ENCODE results near the gene SLC15A3. TPM values are rescaled to one million over a fixed set of nuclear protein-coding genes. Genes with fewer than 3 reads are reported as not detected.

Gene SLC15A3
- total RNA-seq, 1 donor from 2014 or later, result 10.4 TPM

DNA sequence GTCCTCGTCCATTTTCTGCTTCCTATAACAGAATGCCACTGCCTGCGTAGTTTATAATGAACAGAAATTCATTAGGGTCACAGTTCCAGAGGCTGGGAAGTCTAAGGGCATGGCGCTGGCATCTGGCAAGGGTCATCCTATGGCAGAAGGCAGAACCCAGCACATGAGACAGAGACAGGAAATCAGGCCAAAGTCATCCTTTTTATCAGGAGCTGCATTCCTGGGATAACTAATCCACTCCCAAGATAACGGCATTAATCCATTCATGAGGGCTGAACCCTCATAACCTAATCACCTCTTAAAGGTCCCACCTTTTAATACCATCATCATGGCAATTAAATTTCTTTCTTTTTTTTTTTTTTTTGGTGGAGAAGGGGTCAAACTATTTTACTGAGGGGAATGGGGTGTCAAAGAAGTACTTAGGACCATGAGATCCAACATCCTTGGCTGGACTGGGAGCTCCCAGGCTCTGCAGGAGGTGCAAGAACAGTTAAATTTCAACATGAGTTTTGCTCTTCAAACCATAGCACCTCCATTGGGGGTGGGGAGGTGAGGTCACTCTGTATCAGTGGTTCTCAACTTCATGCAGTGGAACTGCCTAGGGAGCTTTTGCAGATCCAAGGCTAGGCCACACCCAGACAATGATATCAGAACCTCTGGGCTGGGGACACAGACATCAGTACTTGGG, 33.6 kb downstream of the SLC15A3 start:
- Mint-ChIP-seq H3K27ac (ENCODE audit: unreplicated experiment) (no peak overlapping the region), H3K4me1 (peaks cover 37% of the 10 kb centered on the region), H3K4me3 (peak overlapping the region; percentile 9), H3K36me3 (ENCODE audit: low read depth) (peaks cover 16% of the 10 kb centered on the region), H3K9me3 (no peaks in the 10 kb centered on the region), H3K27me3 (ENCODE audit: low read depth) (no peaks in the 10 kb centered on the region)
- TF ChIP-seq, protein P1, sequence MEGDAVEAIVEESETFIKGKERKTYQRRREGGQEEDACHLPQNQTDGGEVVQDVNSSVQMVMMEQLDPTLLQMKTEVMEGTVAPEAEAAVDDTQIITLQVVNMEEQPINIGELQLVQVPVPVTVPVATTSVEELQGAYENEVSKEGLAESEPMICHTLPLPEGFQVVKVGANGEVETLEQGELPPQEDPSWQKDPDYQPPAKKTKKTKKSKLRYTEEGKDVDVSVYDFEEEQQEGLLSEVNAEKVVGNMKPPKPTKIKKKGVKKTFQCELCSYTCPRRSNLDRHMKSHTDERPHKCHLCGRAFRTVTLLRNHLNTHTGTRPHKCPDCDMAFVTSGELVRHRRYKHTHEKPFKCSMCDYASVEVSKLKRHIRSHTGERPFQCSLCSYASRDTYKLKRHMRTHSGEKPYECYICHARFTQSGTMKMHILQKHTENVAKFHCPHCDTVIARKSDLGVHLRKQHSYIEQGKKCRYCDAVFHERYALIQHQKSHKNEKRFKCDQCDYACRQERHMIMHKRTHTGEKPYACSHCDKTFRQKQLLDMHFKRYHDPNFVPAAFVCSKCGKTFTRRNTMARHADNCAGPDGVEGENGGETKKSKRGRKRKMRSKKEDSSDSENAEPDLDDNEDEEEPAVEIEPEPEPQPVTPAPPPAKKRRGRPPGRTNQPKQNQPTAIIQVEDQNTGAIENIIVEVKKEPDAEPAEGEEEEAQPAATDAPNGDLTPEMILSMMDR (conservative IDR thresholded peaks at IDR 0.05), result no peak
- no peak for DNase-seq (ENCODE audit: low read depth, low spot score)

DNA sequence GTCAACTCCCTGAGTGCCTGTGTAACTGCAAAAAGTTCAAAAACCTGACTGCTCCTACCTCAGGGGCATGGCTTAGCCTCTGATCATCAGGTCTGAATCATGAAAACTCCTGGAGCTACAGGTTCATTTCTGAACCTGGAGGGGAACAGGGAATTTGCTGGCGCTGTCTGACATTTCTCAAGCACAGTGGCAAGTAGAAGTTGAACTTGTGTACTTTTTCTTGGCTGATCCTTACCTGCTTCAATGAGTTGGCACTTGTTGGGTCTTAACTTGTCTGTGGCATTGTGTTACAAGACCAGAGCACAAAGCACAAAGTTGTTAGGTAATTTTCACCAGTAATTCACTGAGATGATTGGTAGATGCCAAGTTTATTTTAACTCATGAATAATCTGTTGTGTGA, 34.7 kb downstream of the SLC15A3 start:
- peak overlapping the region; percentile 47 for H3K4me3 Mint-ChIP-seq
- DNase-seq (ENCODE audit: low read depth, low spot score), result no peak
- TF ChIP-seq, protein P1 (conservative IDR thresholded peaks at IDR 0.05), result no peak
- no peaks in the 10 kb centered on the region for H3K9me3 Mint-ChIP-seq
- no peak overlapping the region for H3K27ac Mint-ChIP-seq (ENCODE audit: unreplicated experiment)
- H3K4me1 Mint-ChIP-seq, result peaks cover 37% of the 10 kb centered on the region
- H3K36me3 Mint-ChIP-seq (ENCODE audit: low read depth), result peaks cover 13% of the 10 kb centered on the region
- H3K27me3 Mint-ChIP-seq (ENCODE audit: low read depth), result no peaks in the 10 kb centered on the region

DNA sequence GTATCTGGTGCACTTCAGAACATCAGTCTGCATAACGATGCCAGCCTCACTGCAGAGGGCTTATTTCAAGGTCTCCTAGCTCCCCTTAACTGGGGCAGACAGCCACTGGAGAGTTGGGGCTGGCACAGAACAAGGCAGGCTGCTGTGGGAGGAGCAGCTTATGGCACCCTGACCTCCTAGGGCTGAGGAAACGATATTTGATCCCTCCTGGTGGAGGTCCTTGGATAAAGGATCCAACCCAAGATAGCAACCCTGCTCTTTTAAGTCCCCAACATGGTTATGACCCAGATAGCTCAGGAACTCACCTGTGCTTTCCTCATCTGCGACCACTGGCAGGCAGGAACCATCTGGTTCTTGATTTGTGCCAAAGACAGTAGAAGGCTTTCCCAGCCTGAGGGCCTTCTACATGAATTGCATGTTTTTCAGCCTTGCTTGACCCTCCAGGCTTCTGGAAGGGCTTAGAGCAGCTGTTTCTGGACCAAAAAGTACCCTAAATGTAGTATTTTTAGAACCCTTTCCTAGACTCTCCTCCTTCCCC, 35.2 kb downstream of the SLC15A3 start:
- H3K27ac Mint-ChIP-seq (ENCODE audit: unreplicated experiment), result no peak overlapping the region
- H3K4me3 Mint-ChIP-seq, result peak overlapping the region; percentile 47
- peaks cover 41% of the 10 kb centered on the region for H3K4me1 Mint-ChIP-seq
- H3K36me3 Mint-ChIP-seq (ENCODE audit: low read depth), result peaks cover 12% of the 10 kb centered on the region
- no peaks in the 10 kb centered on the region for H3K9me3 Mint-ChIP-seq
- no peak for DNase-seq (ENCODE audit: low read depth, low spot score)
- TF ChIP-seq, protein P1 (conservative IDR thresholded peaks at IDR 0.05), result no peak
- H3K27me3 Mint-ChIP-seq (ENCODE audit: low read depth), result peaks cover 2% of the 10 kb centered on the region

DNA sequence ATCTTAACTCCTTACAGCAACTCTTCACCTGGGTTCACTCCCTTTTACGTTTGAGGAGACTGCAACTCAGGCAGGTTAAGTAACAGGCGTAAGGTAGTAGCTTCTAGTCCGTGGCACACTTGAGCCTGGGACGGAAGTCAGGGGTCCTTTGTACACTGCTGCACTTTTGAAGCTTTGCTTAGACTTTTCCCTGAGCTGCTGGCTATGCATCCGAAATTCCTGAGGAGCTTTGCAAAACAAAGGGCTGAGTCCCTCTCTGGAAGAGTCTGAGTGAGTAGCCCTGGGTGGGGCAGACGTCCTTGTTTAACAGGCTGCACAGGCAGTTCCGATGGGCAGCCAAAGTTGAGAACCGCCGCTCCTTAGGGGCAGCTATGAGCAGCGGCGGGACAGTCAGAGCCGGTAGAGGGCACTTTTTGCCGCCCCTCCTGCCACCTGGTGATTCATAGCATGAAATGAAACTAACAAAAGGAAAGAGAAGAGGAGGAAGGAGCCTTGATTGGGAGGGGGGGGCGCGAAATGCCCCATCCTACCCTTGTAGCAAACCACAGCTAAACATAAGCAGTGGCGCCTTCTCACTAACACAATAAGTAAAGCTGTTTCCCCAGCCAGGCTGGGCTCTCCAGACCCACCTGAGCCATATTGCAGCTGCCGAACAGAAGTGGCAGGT, 36.6 kb downstream of the SLC15A3 start:
- DNase-seq (ENCODE audit: low read depth, low spot score), result no peak
- H3K4me3 Mint-ChIP-seq, result peak overlapping the region; percentile 97
- H3K27me3 Mint-ChIP-seq (ENCODE audit: low read depth), result peaks cover 10% of the 10 kb centered on the region
- H3K9me3 Mint-ChIP-seq, result no peaks in the 10 kb centered on the region
- H3K36me3 Mint-ChIP-seq (ENCODE audit: low read depth), result peaks cover 3% of the 10 kb centered on the region
- peak overlapping the region; percentile 23 for H3K27ac Mint-ChIP-seq (ENCODE audit: unreplicated experiment)
- TF ChIP-seq, protein P1 (conservative IDR thresholded peaks at IDR 0.05), result no peak
- H3K4me1 Mint-ChIP-seq, result peaks cover 41% of the 10 kb centered on the region

DNA sequence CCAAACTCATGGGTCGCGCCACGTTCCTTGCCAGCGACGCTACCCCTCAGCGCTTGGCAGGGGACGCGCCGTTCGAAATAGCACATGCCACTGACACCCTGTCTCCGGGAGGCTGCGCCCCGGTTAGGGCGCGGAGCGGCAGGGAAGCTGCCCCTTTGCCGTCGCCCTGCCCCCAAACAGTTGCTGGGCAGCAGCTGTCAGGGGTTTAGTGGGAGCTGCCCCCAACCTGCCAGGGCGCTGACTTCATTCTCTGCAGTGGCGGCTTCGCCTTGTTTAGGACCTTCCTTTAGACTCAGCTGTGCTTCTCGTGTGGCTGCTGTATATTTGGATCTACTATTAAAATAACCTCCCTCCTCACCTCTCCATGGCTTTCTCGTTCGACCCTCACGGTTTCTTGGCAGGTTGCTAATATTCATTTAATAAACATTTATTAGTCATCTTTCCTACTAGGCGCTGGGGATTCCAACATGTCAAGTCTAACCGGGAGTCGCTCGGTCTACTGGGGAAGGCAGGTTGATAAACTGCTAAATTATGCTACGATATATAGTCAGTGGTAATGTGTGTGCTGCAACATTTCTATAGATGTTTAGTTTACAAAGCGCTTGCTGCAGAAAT, 37.2 kb downstream of the SLC15A3 start:
- H3K9me3 Mint-ChIP-seq, result no peaks in the 10 kb centered on the region
- TF ChIP-seq, protein P1 (conservative IDR thresholded peaks at IDR 0.05), result no peak
- peaks cover 41% of the 10 kb centered on the region for H3K4me1 Mint-ChIP-seq
- DNase-seq (ENCODE audit: low read depth, low spot score), result peak; percentile 25
- peak overlapping the region; percentile 97 for H3K4me3 Mint-ChIP-seq
- H3K36me3 Mint-ChIP-seq (ENCODE audit: low read depth), result peaks cover 2% of the 10 kb centered on the region
- H3K27ac Mint-ChIP-seq (ENCODE audit: unreplicated experiment), result peak overlapping the region; percentile 93
- H3K27me3 Mint-ChIP-seq (ENCODE audit: low read depth), result peaks cover 14% of the 10 kb centered on the region

All from neural crest cell (in vitro differentiated cells).